EH (cell line): ENCODE data around the gene PDHA1.

ENCODE experiments used
- DNase-seq: peaks from one replicate; pipeline ENCODE4 v3.0.0-alpha.2; 2015; ENCODE audit warnings: low read depth

The PDHA1 gene

DNA sequence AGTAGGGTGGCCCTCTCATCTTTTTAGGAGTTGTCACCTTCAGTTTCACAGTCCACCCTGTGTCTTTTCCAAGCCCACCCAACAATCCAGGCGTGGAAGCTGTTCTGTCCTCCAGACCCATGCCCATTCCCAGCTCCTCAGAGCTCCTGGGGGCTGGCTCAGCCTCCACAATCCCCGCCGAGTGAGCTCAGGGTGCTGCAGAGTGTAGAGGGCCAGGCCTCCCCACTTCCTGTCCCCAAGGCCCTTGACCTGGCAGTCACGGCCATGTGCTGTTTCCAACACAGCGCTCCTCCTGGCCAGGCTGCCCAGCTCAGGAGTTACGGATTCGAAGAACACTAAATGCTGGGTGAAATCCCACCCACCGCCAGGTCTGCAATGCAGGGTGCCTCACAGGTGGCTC, 31.8 kb downstream of the PDHA1 start:
- no peak for DNase-seq

- no peak for DNase-seq
These were observed 34.1 kb downstream of the PDHA1 start for GRCh38 chrX:19377799-19378198.

- DNase-seq = no peak
These were observed 37.6 kb downstream of the PDHA1 start for GRCh38 chrX:19381326-19381725.

DNA sequence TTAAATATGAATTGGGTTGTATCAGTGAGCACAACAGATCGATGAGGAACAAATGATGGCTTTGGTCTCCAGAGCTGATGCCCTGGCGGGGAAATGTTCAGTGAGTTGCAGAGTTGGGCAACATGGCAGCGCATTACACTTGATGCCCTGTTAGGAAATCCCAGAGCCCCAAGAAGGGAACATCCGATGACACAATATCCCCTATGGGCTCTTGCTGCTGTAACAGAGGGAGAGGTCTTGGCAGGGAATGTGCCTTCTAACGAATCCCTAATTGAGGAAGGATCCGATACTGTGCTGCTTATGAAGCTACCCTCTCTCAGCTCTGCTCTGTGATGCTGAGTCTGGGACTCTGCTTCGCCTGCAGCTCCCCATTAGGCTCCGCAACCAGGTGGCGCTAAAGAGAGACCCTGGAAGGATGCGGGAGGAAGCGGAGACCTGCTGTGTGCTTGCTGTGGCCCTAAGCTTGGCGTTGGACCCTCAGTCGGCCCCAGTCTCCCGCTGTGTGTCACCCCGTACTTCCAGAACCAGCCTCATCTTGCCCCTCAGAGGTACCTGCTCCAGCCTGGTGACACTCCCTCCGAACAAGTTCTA, 38.9 kb downstream of the PDHA1 start:
- DNase-seq = peak; percentile 25

DNA sequence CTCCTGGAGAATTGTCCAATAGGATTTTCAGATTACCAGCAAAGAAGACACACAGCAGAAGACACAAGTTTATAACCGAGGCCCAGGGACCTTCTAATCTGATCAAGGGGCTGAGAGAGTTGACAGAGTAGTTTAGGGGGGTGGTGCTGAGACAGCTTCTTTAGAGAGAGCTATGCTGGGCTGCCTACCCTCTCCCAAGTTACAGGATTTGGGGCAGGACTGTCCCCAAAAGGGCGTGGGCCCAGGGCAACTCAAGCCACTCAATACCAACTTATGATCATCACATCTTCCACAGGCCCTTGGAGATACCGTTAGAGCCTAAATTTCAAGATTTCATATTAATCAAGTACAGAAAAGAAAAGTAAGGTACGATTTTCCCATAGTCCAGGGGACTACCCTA, 43.0 kb downstream of the PDHA1 start:
- DNase-seq = no peak

DNA sequence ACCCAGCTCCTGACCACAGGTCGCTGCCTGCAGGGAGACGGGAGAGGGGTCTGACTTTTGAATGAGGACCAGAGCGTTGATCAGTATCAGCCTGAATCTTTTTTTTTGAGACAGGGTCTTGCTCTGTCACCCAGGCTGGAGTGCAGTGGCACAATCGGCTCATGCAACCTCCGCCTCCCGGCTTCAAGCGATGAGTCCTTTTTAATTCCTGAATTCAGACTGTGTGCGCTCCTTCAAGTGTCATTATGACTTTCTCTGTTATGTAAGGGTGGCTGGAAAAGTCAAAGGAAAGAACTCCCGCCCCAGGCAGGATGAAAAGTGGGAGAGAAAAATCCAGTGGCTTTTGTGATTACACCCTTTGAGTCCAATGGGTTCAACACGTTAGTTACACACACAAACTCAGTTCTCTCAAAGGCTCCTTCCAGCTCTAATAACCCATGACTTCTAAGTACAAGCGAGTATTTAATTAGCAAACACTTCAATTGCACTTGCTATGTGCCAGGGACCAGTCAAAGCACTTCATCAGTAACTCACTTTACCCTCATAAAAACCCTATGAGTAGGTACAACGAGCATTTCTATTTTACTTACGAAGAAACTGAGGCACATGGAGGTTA, 44.4 kb downstream of the PDHA1 start:
- DNase-seq = no peak

DNA sequence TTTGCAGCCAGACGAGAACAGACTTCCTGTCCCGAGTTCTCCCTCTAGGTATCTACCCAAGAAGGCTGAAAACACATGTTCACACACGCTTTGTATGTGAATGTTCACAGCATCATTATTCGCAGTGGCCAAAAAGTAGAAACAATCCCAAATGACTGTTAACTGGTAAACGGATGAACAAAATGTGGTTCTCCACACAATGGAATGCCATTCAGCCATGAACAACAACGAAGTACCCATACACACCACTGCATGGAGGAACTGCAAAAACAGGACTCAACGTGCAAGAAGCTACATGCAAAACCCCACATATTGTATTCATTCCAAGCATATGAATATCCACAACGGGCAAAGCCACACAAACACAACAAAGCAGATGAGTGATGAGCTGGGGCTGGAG, 45.0 kb downstream of the PDHA1 start:
- no peak for DNase-seq

- DNase-seq = no peak
These were observed 45.6 kb downstream of the PDHA1 start for GRCh38 chrX:19389227-19389845.

- no peak for DNase-seq
These were observed 48.4 kb downstream of the PDHA1 start for GRCh38 chrX:19392078-19392477.

DNA sequence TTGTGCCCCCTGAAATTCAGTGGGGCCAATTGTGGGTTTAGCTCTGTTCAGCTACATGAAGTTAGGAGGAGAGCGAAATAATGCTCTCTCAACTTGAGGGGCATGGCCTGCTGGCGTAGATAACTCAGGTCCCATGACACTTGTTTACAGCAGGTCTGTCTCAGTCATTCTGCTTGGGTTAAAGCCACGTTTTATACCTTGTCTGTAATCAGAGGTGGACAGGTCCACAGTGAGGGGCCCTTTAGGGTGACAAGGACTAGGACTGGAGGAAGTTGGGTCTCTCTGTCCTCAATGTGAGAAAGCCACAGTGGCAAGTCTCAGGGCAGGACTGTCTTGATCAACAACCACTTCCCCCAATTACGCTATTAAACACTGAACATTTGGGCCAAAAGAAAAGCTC, 49.0 kb downstream of the PDHA1 start:
- no peak for DNase-seq

DNA sequence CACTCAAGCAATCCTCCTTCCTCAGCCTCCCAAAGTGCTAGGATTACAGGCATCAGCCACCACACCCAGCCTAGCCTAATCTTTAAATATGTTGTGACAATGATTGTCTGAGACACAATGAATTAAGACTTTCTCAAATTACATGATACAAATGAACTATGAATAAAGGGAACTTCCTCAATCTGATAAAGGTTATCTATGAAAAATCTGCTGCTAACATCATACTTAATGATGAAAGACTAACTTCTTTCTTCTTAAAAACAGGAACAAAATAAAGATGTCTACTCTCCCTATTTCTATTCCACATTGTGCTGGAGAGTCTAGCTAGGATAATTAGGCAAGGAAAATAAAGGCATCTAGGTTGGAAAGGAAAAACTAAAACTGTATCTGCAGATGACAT, 60.0 kb downstream of the PDHA1 start:
- DNase-seq = no peak

DNA sequence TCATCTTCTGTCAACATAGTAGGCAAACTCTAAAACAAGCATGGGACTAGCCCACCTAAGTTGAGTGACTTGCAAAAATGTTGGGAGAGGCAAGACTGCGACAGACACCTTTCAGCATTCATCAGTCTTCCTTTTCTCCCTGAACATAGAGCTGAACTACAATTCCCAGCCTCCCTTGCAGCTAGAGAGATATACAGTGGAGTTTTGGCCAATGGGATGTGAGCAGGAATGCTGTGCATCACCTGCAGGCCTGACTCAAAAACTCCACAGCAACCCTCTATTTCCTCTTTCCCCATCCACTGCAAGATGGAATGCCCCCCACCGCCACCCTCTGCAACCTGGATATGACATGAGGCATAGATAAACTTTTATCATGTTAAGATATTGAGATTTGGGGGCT, 66.5 kb downstream of the PDHA1 start:
- DNase-seq = no peak
